Fibroblast of skin of scalp (primary cell): ENCODE results near the gene JAZF1.
A peak's percentile ranks its signal among the peaks of the same experiment; 100 is the strongest.
"Not testable (repeated sequence)": the region's sequence is repeated elsewhere in the genome, so short reads cannot be mapped to it uniquely, and the experiment has no call there.

Experiments
- DNase-seq: peaks from one replicate; pipeline ENCODE4 v3.0.0-alpha.2; 2013

The JAZF1 gene

DNA sequence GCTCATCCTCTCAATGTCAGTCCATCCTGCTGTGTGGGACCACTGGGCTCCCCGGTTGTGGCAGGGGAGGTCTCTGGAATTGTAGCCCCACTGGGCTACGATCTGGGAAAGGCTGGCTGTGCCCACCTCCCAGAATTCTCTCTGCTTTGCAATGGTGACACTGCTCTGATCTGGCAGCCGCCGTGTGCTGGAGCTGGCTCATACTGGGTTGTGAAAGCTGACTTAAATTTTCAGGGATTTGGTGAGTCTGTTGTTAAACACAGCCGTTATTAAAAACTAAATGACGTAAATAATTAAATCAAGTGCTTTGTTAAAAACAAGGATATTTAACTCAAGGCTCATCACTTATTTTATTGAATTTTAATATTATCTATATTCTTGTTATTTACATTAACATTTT is 280.6 kb downstream of the JAZF1 start:
- no peak for DNase-seq

DNA sequence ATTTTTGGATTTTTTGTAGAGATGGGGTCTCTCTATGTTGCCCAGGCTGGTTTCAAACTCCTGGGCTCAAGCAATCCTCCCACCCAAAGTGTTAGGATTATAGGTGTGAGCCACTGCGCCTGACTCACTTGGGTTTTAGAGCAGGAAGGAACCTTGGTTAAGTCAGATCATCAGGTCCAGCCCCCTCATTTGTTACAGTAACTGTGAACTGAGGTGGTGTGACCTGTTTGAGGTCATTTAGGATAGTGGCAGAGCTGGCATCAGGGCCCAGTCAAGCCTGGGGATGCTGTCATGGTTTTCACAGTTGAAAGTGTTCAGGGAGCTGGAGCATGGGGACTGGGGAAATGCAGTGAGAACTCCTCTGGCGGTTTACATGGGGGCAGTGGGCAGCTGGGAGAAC is 281.0 kb downstream of the JAZF1 start:
- DNase-seq: no peak

DNA sequence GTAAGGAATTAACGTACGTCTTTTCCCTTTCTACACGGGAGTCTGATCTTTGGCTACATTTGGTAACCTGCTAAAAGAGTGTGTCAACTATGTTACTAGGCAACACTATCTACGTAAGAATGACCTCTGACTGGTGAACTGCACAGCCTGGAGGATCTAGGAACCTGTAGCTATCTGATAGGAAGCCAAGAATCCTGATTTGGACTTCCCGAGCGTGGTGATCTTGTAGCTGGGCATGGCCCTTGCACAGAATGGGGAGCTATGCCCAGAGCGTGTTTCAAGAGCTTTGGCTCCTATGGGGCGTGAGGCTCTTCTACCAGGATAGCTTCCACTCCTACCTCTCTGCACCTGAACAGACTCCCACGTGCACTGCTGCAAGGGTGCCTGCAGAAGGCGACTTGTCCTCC is 283.2 kb downstream of the JAZF1 start:
- DNase-seq: no peak

DNA sequence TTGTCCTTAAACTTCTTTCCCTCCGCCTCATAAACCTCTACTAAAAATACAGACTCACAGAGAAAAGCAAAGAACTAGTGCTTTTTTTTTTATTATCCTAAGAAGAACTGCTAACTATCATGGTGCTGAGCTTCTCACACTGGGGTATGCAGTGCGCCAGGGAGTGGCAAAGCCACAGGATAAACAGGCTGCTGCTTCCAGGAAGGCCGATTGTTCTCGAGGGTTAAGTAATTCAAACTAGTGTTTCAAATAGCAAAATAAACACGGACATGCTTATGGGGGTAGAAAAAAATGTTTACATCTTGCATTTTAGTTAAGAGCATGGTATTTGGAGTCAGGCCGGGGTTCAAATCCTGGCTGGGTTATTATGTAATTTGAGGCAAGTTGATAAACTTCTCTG is 283.6 kb downstream of the JAZF1 start:
- no peak for DNase-seq

DNA sequence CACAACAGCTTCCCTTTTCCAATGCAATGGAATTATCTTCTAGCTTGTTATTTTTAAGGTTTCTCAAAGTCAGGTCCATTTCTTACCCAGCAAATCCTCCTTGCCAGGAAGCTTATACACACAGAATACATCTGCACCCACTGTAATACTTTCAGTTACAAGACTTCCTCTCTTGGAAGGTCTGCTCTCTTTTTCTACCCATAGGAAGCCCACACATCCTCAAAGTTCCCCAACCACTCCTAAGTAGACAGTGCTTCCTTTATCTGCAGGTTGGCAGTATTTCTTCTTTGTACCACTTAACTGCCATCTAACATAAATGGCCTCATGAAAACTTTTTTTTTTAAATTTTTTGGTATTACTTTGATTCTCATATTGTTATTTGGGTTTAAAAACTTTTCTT is 285.0 kb downstream of the JAZF1 start:
- no peak for DNase-seq

DNA sequence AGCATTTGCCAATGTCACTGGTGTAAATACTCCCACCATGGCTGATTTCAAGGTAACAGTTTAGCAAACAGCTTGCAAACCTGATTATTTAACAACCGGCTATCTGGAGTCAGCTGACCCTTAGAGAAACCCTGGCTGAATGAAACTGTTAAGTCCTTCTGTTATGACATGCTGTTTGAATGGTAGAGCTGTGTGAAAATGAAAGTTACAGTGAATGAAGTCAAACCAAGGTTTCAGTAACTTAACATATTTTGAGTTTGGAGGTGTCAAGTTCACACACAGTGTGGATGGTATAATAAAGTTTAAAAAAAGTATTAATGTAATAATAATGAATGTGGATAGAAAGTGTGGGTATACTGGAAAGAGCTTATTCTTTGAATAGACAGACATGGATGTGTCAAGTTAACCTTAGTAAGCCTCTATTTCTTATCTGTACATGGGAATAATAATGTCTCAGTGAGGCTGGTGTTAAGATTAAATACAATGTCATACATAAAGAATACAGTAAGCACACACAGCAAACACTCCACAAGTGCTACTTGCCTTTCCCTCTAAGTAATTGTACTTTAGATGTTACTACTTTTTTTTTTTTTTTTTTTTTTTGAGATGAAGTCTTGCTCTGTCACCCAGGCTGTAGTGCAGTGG is 290.3 kb downstream of the JAZF1 start:
- DNase-seq: no peak

DNA sequence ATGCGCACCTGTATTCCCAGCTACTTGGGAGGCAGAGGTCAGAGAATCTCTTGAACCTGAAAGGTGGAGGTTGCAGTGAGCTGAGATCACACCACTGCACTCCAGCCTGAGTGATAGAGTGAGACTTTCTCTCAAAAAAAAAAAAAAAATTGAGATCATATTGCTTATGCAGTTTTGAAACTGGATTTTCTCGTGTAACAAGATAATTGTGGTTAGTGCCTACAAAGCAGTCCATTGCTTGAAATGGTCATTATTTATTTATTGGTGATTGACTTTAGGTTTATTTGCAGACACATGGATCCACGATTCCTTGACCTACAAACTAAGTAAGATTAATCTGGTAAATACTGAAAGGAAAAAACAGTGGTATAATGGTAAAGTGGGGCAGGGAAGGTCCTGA is 290.8 kb downstream of the JAZF1 start:
- no peak for DNase-seq

DNA sequence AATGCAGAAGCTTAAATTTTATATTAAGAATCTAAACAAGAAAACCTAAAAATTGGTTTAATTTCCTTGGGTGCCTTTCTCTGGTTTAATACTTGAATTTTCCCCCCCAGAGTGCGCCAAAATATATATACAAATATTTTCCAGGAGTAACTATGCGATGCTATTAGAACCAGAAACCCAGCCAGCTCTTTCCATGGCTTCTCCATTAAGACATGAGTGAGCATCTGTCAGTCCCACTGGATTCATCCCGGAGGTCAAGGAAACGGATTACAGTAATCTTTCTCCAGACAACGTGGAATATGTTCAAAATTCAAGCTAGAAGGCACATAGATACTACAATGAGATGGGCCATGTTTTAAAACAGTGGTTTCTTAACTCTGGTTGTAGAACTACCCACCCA is 291.9 kb downstream of the JAZF1 start:
- DNase-seq: no peak

DNA sequence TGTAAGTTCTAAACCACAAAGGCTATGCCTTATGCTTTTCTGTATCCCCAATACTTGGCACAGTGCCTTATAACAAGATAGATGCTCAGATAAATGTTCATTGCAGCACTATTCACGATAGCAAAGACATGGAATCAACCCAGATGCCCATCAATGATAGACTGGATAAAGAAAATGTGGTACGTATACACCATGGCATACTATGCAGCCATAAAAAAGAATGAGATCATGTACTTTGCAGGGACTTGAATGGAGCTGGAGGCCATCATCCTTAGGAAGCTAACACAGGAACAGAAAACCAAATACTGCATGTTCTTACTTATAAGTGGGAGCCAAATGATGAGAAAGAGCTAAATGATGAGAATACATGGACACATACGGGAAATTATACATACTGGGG is 293.9 kb downstream of the JAZF1 start:
- DNase-seq: not testable (repeated sequence)

DNA sequence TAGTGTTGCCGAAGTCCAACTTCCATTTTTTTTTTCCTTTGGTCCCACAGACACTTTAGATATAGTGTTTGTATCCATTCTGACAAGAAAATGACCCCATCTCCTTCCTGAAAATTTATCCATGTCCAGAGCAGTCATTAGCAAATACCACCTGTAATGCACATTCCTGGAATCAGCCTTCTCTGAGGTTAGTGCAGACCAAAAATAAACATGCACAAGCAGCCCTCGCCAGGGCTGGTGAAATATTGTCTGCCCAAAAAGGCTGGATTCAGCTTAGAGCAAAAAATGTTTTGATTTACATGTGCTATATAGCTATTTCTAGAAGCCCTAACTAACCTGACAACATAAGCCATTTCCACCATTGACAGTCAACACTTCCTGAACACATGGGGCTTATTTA is 294.9 kb downstream of the JAZF1 start:
- DNase-seq: no peak

DNA sequence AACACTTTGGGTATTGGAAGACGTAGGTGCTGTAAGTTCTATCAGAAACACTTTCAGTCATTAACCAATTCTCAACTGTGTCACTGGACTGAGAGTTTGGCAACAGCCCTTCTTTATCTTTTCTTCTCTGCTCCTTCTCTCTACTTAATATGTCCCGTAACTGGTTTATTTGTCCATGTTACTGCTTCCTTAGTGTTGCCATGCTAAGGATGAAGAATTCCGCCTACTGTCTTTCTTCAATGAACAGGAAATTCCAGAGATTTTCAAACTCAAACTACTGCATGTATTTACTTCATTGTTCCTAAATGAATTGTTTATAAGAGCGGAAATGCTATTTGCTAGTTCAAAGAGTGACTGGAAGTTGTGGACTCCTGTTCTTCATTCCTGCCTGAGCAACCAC is 296.9 kb downstream of the JAZF1 start:
- peak; percentile 16 for DNase-seq

DNA sequence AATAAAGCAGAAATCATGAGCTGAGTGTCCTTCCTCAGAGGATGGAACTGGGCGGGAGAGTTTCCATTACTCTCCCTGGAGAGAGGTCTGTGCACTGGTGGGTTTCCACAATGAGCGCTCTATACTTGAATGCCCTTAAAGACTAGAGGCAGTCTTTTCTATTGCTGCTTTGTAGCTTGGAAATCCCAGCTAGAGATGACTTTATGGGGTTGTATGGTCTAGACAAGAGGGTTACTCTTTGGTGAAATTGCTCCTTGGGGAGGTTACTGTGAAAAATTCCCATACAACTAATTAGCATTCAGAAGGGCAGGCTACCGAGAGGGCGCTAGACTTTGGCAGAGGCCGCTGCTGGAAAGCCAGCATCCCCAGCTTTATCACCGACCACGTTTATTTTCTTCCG is 303.8 kb downstream of the JAZF1 start:
- no peak for DNase-seq

DNA sequence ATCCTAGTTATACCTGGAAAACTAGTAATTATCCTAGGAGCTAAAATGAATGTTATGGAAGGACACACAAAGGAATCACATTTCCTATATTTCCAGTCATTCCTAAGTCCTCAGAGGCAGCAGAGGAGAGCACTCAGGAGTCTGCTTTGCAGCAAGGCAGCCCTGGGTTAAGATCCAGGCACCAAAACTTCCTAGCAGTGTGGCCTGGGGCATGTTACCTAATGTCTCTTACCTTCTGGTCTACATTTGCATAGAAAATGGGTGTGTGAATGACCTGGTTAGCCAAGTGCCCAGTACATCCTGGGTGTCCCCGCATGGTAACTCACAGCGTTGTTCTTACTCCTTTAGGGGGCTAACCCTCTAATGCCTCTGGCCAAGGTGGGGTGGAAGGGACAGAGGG is 304.8 kb downstream of the JAZF1 start:
- DNase-seq: no peak

DNA sequence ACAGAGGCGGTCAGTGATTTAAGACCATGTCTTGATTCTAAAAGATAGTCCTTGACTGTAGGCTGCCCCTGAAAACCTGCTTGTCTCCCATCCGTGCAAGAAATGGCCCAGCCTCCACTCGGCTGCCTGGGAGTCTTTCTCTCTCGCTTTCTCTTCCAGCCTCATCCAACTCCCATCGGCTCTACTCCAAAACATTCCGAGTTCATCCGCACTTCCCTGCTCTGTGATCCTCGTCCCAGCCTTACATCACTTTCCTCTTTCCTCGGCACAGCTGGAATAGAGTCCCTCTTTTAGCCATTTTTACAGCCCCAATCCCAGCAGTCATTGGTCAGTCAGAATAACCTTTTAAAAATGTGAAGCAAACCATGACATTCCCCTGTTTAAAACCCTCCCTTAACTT is 305.5 kb downstream of the JAZF1 start:
- no peak for DNase-seq

DNA sequence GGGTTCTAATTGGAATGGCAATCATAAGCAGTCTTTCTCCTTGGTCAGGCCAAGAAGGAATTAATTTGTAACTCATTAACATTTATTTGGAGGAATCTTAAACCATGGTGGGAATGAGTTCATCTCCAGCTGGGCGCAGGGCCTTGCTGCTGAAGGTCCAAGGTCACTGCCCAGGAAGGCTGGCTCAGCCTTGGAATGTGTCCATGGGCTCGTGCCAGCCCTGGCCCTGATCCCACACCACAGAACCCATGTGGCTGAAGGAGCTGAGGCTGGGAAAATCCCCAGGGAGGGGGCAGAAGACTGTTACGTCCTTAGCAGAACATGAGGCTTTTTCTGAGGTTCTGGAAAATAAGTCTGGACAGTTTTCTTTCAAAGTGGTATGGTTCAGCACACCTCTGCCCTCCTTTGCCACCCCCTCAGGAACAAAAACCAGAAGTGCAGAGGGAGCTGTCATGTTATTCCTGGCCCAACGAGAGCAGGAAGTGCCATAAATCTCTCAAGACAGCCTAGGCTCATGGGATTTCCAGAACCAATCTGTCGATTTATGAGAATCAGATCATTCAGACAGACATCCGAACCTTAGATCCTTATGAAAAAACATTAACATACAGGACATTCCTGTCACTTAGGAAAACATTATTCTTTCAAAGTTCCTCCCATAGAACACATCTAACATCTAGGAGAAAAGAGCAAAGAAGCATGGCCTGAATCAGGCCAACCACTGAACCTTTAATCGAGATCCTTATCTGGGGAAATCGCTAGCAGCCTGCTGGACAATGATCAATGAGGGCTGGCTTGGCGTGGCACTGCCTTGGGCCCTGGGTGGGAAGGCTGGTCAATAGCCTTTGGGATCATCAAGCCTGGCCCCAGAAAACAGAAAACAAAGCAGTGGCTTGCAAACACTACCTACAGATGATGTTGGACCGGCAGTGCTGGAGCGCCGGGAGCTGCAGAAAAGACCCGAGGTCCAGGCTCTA is 306.3 kb downstream of the JAZF1 start:
- peak; percentile 68 for DNase-seq

DNA sequence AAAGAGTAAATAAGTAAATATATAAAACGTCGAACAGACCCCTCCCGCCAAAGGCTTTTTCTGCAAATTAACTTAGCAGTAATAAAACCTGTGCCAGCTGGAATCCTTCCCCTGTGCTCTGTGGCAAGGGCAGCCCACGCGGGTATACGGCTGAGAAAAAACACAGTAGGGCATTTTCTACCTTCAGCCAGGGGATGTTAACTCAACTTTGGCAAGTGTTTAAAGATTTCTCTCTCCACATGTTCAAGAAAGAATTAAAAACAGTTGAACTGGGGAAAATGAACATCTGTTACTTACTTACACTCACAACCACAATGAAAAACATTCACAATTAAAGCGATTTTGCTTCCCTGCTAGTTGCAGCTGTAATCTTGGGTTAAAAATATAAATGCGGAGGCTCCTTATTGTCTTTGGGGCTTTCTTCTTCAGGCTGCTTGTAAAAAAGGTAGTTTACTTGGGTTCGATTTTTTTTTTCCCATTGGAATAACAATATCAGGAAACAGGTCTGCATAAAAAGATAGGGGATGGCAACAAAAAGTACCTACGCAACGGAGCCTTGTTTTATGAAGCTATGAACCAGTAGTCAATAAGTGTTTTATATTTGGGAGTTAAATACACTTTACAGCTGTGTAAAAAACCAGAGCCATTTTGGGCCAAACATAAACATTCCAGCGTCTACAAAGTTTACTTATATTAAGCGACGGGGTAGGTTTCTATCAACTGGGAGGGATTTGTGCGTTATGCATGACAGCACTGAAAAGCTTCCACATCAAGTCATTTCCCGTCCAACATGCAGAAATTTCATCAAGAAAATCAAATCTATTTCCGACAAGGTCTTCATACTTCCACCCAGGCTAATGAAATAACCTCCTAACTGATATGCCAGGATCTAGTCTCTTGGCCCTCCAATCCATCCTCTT is 308.0 kb downstream of the JAZF1 start:
- DNase-seq: peak; percentile 35

DNA sequence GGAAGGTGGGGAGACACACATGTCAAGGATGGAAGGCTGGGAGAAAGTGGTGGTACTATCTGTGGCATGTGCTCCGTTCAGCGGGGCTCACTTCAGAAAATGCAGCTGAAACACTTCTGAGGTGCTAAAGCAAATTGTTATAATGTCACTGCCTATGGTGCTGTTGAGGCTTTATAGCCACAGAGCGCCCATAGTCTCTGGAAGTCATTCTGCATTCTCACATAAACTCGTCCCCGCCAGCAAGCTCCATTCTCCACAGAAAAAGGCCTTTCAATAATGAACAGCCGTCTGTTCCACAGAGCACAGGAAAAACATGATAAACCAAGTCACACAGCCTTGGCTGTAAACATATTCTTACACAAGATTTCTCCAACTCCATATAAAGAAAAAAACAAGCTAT is 308.7 kb downstream of the JAZF1 start:
- no peak for DNase-seq

DNA sequence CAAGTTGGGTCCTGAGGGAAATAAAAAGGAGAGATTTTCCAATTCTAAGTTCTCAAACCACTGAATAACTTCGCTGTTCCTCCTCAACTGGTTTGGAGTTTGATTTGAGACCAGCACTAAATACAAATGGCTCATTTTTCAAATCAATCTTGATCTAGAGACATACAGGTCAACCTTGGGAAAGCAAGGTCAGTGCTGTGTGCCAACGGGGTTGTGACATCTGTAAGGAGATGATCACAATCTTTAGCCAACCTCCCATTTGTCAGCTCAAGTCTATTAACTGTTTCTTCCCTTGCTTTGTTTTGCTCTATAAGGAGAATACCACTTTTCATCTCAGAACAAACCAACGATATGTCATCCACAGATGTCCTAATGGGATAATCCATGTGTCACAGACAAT is 309.5 kb downstream of the JAZF1 start:
- DNase-seq: no peak

DNA sequence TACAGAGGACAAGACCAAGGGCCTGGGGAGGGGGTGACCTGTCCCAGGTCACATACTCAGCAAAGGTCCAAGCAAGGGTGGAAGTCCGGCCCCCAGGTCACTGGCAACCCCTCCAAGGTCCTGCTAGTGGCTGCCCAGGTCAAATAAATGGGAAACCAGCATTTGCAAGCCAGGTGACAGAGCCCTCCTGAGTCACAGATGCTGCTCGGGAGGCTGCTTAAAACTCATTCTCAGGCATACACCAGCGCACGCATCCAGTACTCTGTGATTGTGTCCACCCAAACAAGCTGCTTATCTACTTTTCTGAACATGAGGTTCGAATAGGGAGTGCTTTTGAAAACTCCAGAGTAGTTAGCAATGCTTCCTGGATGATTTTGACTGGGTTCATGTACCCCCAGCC is 310.0 kb downstream of the JAZF1 start:
- no peak for DNase-seq

DNA sequence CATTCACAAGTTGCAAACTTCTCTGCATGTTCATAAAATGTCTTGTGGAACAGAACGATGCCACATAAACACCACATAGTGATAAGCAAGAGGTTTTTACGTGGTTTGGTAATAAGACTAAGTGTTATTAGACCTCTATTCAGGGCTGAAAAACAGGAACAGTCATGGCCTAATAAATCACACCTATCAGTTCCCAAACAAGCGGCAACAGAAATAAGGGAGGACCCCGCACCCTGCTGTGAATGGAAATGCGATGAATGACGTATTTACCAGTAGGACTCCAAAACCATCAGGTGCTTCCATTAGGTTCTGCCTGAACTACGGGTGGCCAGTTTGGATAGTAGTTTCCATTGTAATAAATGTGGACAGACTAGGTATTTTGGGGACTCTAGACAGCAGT is 311.5 kb downstream of the JAZF1 start:
- DNase-seq: no peak

DNA sequence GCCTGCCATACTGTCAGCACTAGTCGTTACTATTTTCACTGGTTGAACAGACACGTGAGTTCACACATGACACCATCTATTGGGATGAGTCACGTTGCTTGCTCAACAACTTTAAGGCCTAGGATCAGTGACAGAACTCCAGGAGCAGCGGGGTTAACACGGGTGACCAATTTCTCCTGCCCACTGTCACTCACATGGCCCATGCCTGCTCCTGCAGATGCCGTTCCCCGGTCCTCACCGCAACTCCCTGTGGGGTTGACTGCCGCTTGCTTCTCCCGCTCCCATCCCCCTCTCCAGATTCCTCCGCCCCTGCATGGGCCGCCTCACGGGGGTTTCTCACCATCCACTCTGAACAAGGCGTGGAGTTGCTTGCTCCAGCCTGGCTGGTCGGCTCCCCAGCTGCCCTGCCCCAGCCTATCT is 312.5 kb downstream of the JAZF1 start:
- peak; percentile 34 for DNase-seq

DNA sequence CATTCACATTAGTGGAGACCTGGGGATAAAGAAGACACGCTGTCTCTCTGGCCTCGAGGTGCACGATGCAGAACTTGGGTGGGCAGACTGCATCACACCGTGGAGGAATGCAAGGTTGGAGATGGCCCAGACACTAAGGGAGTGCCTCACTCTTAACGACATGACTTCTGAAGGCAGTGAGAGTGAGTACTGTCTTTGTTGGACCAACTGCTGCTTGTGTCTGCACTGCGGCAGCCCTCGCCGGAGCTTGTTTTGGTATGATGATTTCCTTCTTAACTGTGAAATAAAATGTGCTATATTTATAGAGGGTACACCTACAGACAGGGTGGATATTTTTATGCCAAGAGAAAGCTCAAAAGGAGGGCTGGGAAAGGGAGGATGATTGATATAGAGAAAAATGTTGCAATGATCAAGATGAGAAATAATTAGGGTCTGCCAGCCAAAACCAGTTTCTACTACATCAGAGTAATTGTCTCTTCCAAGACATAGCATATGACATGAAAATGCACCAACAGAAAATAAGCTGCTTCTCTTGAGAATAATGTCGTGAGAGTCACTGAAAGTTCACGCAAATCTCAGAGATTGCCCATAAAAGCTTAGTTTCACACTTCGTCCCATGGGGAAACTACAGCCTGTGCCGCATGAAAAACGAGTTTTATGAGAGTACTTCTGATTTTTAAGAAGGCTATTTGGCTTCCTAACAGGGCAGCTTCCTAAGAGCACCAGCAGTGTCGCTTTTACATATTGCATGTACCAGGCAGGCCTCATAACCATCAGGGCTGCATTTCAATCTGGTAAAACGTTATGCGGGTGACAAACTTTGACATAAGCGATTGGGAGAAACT is 313.5 kb downstream of the JAZF1 start:
- DNase-seq: no peak
